22Rv1 (cell line): ENCODE results near the gene IGSF9B.

ENCODE experiments used
- H3K27ac ChIP-seq: fragments of 450-650 bp; 2 replicates; pipeline ENCODE4 v1.5.1; 2017
- ZFX ChIP-seq: fragments of 450-650 bp; IDR thresholded peaks from 2 replicates; pipeline ENCODE4 v1.6.1; 2017; ENCODE audit warnings: antibody characterized with exemption, borderline replicate concordance
- TF ChIP-seq, protein P1 (sequence below): fragments of 450-650 bp; IDR thresholded peaks from 2 replicates; pipeline ENCODE4 v1.5.1; 2017; ENCODE audit warnings: mild to moderate bottlenecking

Gene IGSF9B

DNA sequence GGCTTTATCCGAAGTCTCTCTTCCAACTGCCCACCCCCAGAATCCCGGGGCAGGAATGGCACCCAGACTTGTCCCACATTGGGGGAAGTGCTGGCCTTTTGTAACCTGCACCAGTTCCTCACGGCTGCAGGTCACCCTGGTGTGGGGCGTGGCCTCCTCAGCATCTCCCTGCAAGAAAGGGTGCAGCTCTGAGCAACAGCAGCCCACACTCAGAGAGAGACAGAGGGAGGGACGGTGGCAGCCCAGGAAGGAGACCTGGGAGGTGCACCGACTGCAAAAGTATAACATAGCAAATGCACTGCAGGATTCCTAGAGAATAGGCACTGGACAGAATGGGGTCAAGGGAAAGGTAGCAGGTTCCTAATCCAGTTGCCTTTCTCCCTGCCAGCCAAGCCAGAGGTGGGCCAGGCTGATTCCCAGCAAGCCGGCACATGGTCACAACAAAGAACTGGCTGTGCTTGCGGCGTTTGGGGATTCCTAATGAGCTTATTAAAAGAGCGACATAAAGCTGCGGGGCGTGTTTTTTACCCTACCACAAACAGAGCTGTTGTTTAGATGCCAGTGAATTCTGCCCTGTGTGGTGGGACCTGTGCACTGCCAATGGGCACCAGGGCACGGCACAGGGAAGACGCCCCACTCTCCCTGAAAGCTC lies 18.2 kb upstream of the IGSF9B start:
- TF ChIP-seq, protein P1, sequence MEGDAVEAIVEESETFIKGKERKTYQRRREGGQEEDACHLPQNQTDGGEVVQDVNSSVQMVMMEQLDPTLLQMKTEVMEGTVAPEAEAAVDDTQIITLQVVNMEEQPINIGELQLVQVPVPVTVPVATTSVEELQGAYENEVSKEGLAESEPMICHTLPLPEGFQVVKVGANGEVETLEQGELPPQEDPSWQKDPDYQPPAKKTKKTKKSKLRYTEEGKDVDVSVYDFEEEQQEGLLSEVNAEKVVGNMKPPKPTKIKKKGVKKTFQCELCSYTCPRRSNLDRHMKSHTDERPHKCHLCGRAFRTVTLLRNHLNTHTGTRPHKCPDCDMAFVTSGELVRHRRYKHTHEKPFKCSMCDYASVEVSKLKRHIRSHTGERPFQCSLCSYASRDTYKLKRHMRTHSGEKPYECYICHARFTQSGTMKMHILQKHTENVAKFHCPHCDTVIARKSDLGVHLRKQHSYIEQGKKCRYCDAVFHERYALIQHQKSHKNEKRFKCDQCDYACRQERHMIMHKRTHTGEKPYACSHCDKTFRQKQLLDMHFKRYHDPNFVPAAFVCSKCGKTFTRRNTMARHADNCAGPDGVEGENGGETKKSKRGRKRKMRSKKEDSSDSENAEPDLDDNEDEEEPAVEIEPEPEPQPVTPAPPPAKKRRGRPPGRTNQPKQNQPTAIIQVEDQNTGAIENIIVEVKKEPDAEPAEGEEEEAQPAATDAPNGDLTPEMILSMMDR, result no peak
- no peak for TF ChIP-seq ZFX
- no peak overlapping the region for H3K27ac ChIP-seq

DNA sequence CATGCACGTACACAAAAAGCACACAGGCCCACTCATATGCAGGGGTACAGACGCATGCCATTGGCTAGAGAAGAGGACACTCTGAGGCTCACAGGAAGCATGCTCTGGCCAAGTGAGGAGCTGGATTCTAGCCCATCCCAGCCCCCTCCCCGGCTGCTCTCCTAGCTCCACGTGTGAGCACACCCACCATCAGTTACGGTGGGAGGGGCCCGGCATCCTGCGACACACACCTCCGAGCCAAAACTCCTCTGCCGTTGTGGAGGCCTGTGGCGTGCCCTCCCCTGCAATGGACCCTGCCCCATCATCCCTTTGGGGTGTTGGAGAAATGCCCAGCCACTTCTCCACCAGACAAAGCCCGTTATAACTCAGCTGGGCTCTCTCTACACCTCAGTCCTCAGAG lies 15.1 kb upstream of the IGSF9B start:
- H3K27ac ChIP-seq, result no peak overlapping the region
- TF ChIP-seq ZFX, result no peak
- TF ChIP-seq, protein P1, result no peak

DNA sequence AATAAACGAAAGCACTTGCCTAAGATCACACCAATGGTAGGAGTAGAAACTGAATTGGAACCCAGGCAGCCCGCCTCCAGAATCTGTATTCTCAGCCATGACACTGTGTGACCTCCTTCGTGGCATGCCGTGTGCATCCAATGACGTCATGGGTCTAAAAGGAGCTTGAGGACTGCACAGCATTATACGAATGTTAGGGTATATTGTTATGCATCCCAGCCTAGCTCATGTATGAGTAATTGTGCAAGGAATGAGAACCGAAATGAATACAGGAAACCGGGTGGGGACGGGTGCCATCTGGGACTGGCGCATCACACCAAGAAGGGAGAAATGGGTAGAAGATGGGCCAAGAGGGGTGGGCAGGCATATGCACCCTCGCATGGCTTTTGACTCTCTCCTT lies 12.3 kb upstream of the IGSF9B start:
- no peak overlapping the region for H3K27ac ChIP-seq
- TF ChIP-seq ZFX, result no peak
- TF ChIP-seq, protein P1, result no peak

DNA sequence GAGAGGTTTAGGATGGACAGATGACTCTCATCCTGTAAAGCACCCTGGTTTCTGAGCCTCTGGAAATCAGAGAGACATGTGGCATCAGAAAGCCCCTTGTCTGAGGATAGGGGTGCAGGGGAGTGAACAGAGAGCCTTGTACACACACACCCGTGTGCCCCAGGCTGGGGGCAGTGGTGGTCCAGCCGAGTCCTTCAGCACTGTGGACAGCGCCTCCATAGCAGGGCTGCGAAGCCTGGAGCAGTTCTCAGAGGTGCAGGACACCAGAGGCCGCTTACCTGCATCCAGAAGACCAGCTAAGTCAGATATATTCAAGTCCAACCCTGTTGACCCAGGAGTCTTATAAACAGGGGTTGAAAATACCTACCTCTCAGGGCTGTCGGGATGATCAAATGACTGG lies 11.5 kb upstream of the IGSF9B start:
- TF ChIP-seq ZFX, result no peak
- TF ChIP-seq, protein P1, result no peak
- no peak overlapping the region for H3K27ac ChIP-seq

DNA sequence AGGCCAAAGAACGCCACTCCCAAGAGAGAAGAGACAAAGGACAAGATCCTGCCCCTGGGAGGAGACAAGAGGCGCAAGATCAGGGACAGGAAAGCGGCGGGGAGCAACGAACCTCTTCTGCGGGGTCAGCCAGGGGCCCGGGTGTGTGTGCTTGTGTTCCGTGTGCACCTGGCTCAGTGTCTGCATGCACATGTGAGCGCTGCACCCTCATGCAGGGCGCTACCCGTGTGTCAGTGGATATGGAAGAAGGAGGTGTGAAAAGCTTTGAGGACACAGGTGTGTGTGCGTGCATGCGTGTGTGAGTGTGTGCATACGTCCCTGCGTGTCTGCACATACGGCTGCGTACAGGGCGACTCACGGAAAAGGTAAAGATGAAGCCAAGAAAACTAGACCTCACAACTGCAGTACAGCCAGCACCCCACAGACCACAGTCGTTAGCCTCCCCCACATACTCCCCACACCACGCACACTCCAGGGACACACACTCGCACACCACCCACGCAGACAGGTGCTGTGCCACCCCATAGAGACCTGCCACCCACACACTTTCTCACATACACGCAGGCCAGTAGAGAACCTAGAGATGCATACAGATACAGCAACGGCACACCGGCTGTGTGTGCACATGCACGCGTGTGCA lies 11.0 kb upstream of the IGSF9B start:
- no peak overlapping the region for H3K27ac ChIP-seq
- TF ChIP-seq ZFX, result no peak
- TF ChIP-seq, protein P1, result 0 out of 2 replicates have a peak, but pooled peaks have one; percentile 13

DNA sequence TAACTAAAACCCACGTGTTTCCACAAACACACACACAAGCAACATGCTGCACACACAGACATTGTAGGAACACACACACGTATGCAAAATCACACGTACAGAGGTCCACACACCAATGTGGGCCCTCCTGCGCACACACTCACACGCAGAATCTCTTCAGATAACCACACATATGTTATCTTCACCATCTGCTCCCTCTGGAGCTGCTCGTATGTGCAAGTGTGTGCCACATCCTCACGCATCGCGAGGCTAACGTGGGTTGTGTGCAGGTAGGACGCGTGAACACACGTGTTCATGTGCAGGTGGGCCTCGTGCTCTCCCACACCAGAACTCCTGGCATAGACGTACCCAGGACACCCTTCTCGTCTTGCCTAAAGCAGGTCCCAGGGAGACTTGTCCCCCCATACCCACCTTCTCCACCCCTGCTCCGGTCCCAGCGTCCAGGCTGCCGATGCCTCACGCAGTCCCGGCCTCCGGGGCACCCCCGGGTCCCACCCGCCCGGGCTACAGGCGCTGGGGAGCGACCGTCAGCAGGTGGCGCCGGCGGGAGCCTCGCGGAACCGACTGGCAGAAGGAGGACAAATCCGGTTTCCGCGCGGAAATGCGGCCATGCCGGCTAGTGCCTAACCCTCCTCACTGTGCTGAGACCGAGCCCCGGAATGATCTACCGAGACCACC lies 10.3 kb upstream of the IGSF9B start:
- H3K27ac ChIP-seq, result no peak overlapping the region
- TF ChIP-seq, protein P1, result peak; percentile 59
- TF ChIP-seq ZFX, result no peak

DNA sequence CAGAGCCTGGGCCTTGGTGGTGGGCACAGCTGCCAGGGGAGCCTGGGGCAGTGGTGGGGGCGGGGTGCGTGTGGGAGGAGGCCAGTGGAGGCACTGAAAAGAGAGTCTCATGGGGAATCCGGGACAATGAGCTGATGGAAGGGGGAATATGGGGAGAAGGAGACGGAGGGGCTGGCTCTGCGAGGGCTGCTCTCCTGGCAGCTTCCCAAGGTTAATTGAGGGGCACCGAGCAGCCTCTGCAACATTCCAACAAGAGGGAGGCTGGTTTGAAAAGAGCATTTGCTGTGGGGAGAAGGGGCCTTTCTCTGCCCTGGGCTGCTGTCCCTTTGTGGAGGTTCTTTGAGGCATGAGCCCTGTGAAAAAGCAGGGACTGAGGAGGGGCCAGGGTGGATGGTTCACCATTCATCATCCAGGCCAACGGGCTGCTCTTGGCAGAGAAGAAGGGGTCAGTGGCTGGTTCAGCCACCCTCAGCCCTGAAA lies 9.4 kb upstream of the IGSF9B start:
- H3K27ac ChIP-seq, result no peak overlapping the region
- TF ChIP-seq, protein P1, result no peak
- no peak for TF ChIP-seq ZFX
